ENCODE data around the gene GPRC5A.
"Not testable (repeated sequence)": the region's sequence is repeated elsewhere in the genome, so short reads cannot be mapped to it uniquely, and the experiment has no call there.

Gene GPRC5A, protein sequence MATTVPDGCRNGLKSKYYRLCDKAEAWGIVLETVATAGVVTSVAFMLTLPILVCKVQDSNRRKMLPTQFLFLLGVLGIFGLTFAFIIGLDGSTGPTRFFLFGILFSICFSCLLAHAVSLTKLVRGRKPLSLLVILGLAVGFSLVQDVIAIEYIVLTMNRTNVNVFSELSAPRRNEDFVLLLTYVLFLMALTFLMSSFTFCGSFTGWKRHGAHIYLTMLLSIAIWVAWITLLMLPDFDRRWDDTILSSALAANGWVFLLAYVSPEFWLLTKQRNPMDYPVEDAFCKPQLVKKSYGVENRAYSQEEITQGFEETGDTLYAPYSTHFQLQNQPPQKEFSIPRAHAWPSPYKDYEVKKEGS

DNA sequence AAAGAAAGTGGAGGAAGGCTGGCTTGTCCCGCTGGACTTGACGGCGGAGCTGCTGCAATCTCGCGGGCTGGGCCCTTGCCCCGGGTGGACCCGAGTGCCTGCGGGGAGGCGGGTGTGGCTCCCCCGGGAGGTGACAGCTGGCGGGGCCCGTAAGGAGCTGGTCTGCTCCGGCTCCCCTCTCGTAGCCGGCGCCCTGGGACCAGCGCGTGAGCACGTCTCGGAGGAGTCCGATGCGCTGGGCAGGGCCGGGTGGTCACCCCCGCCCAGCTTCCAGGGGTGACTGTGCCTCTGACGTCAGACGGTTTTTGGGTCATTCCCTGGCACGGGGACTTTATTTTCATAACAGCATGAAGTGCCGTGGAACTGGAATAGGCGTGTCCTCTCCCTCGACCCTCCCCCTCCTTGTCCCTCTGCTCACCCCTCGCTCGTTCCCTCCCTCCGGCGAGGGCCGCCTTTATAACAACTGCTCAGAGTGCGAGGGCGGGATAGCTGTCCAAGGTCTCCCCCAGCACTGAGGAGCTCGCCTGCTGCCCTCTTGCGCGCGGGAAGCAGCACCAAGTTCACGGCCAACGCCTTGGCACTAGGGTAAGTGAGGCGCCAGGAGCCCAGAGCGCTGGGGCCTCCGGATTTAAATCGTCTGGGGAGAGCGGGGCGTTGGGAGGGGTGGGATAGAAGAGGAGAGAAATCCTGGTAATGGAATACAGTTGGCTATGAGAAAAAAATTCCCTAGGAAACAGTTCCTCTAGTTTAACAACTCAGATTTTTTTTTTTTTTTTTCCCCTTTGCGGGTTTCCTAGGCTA lies at the start of gene GPRC5A:
Gene GPRC5A (plus strand): TSS at position 483 of the 801 bp plus-strand sequence. CDS start 16,688 bp downstream, outside the sequence.
- DNase-seq = peak; percentile 44

DNA sequence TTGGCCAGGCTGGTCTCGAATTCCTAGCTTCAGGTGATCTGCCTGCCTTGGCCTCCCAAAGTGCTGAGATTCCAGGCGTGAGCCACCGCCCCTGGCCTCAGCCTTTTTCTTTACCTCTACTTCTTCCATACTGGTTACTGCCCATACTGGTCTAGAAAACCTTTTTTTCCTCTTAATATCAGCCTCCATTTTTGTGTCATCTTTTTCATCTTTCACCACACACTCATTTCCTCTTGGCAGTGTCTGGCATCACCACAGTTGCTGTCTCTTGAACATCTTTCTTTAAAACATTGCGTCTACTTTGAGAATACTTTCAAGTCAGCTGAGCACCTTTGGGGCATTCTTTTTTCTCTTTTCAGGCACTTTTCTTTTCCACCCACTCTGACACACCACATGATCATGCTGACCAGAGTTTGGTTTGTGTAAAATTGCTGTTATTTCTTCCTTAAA lies 45.5 kb upstream of the GPRC5A start:
- DNase-seq = no peak

DNA sequence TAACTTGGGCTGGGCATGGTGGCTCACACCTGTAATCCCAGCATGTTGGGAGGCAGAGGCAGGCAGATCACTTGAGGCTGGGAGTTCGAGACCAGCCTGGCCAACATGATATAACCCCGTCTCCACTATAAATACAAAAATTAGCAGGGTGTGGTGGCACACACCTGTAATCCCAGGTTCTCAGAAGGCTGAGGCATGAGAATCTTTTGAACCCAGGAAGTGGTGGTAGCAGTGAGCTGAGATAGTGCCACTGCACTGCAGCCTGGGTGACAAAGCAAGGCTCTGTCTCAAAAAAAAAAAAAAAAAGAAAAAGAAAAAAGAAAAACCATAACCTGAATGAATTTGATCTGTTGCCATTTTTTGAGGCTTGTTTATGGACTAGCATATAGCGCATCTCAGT lies 44.6 kb upstream of the GPRC5A start:
- not testable (repeated sequence) for DNase-seq

DNA sequence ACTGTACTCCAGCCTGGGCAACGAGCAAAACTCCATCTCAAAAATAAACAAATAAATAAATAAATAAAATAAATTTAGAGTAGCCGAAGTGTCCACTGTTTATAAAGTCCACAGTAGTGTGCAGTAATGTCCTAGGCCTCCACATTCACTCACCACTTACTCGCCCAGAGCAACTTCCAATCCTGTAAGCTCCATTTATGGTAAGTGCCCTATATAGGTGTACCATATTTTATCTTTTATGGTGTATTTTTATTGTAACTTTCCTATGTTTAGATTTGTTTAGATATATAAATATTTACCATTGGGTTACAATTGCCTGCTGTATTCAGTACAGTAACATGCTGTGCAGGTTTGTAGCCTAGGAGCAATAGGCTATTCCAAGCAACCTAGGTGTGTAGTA lies 37.9 kb upstream of the GPRC5A start:
- DNase-seq = no peak

DNA sequence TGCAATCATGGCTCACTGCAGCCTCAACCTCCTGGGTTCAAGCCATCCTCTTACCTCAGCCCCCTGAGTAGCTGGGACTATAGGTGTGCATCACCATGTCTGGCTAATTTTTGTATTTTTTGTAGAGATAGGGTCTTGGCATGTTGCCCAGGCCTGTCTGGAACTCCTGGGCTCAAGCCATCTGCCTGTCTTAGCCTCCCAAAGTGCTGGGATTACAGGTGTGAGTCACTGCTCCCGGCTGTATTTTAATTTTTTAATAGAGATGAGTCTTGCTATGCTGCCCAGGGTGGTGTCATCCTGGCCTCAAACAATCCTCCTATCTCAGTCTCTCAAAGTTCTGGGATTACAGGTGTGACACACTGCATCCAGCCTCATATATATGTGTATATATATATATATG lies 31.7 kb upstream of the GPRC5A start:
- no peak for DNase-seq

DNA sequence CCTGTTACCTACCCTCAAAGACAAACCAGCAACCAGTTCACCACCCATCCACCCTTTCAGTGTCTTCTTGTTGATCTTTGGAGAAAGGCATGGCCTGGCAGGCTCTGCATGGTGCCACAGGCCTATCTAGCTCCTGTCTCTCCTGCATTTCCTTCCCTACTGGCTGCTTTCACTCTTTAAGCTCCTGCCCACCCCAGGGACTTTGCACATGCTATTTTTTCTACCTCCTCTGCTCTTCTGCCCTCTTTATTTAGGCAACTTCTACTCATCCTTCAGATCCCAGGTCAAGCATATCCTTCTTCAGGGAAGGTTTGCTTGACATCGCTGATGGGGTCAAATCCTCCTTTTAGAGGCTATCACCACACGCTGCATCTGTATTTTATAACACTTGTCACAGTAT lies 27.1 kb upstream of the GPRC5A start:
- DNase-seq = no peak

DNA sequence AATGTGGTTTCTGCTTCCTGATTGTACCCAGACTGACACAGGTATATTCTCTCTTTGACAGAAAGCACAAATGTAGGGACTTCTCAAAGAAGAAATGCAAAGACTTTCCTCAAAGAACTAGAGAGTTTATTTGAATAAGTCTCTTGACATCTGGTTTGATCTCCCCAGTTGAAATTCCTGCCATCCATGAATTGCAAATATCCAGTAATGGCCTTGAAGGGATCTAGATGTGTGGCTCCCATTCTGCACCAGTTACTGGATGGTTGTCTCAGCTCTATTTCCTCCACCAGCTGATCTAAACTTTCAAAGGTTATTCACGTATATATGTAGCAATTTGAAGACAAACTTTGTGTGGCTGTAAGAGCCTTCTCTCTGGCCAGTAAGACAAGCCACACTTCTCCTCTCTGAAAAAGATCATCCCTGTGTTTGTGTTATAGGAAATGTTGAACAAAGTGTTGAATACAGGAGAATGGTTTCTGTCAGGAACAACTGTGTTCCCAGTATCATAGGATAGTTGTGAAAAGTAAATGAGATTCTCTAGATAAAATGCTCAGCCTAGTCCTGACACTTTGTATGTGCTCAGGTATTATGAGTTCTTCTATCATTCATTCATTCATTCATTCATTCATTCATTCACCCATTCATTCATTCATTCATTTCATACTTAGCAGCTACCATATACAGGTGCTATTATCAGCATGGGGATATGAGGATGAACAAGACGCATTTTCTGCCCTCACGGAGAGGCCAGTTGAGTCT lies 22.7 kb upstream of the GPRC5A start:
- no peak for DNase-seq

DNA sequence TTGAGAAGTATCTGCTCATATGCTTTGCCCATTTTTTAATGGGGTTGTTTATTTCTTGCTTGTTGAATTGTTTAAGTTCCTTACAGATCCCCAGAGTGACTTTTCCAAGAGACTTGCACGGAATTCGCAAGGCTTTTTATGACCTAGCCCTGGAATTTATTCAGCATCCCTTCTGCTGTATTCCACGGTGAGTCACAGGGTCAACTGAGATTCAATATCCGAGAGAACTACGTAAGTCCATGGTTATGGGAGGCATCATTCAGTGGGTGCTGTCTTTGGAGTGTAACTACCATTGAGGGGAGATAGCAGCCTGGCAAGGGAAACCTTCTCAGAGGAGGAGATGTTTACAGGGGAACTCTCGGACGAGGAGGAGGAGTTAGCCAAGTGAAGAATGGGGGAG lies 20.9 kb upstream of the GPRC5A start:
- no peak for DNase-seq

DNA sequence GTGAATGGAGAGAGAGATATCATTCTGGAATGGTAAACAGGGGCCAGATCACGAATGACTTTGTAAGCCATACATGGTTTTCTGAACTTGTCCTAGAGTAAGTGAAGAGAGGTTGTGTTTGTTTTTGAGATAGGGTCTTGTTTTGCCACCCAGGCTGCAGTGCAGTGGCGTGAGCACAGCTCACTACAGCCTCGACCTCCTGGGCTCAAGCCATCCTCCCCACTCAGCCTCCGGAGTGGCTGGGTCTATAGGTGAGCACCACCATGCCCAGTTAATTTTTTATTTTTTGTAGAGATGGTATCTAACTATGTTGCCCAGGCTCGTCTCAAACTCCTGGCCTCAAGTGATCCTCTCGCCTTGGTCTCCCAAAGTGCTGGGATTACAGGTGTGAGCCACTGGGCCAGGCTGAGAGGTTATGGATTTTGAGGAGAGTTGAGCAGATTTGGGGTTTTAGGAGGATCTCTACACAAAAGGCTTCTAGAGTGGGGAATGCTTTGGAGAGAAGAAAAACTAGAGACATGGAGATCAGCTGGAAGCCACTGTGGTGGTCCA lies 19.7 kb upstream of the GPRC5A start:
- DNase-seq = no peak

DNA sequence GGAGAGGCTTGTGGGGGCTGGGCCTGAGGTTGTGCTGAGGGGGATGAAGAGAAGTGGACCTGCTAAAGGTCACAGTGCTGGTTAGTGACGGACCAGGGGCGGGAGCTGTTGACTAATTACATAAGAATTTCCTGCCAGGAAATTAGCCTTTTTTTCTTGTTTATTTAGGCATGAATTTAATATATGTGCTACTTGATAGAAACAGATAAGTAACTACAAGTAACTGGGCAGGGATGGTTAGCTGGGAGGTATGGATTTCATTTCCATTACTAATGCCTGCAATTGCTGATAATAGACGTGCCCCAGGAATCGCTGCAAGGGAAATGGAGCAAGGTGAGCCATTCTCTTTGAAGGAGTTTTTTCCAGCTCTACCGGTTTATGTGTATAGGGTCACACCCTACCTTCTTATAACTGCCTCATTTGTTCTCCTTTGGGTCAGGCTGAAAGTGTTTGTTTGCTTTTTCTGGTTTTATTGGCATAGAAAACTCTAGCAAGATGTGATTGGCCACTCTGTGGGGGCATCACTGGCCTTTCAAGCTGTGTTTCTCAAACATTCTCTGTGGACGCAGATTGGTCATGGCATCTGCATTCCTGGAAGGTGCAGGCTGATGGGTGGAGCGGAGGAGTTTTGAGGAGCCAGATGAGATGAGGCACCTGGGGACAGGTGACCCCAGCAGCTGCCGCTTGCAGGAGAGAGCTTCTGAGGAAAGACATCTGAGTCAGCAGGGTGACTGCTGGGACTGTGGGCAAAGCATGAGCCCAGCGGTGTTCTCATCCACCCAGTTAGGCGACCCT lies 19.0 kb upstream of the GPRC5A start:
- peak; percentile 86 for DNase-seq

DNA sequence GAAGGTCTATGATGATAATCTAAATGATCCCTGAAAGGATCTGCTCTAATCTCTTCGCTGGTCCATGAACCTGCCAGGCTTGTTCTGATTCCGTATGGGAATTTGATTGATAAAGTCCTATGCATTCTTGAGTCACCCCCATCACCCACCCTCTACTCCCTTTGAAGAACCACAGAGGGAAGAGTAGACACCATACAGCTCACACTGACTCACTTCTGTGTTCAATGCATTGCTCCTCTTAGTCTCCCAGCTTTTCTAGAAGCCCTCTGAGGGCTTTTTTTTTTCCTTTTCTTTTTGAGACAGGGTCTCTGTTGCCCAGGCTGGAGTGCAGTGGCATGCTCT lies 18.5 kb upstream of the GPRC5A start:
- DNase-seq = no peak

DNA sequence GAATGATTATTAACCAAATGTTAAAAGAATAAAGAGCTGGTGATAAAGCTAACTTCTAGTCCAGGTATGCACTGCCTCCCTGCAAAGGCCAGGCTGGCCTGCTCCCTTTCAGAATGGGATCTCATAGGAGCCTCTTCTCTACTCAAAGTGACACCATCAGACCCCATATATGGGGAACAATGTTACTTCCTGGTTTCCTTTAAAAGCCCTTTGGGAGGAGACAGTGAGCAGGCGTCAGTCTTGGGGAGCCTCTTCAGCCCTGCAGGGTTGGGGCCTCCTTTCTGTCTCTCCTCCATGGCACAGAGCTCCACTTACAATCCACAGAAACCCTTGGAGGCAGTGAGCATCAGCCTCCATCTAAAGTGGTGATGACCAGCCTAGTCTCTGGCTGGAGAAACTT lies 17.3 kb upstream of the GPRC5A start:
- DNase-seq = no peak

DNA sequence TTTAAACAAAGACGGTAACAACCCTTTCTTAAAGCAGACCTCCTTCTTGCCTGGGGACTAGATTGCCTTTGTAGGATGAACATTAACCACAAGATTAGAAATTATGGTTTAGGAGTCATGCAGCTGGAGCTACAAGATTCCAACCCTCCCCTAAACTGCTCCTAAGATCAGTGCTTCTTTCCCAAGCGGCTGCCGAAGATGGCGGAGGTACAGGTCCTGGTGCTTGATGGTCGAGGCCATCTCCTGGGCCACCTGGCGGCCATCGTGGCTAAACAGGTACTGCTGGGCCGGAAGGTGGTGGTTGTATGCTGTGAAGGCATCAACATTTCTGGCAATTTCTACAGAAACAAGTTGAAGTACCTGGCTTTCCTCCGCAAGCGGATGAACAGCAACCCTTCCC lies 16.1 kb upstream of the GPRC5A start:
- DNase-seq = not testable (repeated sequence)

DNA sequence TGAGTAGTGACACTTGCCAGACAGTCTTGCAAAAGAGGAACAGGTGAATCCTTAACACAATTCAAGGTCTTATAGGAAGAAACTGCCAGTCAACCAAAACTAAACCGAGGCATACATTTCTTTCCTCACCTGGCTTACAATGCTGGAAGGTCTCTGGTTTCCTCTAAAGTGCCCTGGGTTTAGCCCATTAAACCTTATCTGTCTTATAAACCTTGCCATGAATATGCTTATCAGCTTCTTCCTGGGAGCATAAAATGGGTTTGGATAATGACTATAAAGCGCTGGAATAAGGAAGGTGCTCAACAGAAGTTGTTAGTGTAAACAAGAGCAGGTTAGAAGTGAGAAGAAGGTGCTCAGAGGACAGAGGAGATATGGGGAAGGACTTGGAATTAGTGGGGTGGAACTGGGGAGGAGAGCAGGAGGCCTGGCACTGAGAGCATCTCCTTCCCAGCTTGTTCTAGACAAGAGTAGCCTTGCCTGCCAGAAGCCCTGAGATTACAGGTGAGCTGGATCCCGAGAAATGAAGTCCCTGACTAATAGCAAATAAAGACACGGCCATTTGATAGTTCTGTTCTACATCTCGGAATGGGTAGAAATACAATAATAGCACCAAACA lies 14.1 kb upstream of the GPRC5A start:
- no peak for DNase-seq

DNA sequence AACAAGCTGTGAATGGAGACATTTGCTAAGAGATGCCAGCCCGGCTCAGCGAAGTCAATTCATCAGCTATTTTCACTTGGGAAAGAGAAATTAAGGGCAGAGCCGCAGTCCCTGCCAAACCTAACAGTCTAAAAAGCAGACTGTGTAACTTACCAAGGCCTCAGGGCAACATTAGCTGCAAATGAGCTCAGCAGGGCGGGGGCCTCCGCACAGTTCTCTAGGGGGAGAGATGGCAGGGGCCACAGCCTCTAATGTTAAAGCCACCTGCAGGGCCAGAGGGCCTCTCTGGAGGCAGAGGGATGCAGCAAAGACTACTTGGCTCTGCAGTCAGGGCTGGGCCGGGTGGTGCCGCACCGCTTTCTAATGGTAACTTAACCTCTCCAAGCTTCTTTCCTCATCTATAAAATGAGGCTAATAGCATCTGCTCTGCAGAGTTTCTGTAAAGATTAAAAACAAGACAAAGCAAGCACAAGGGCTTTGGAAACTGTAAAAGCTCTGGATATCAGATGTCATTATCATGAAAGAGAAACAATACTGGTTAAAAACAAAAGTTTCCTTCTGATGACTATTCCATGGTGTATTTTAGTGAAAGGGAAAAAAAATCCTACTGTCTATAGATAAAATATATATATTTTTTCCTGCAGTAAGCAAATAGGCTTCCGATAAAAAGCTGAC lies 13.4 kb upstream of the GPRC5A start:
- no peak for DNase-seq

DNA sequence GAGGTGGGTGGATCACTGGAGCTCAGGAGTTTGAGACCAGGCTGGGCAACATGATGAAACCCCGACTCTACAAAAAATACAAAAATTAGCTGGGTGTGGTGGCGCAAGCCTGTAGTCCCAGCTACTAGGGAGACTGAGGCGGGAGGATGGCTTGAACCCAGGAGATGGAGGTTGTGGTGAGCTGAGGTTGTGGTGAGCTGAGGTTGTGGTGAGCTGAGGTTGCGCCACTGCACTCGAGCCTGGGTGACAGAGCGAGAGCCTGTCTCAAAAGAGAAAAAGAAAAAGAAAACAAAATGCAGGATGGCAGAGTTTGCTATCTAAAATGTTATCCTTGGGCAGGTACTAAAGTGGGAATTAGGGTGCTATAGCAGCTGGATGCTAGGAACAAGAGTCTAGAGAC lies 10.8 kb upstream of the GPRC5A start:
- no peak for DNase-seq

DNA sequence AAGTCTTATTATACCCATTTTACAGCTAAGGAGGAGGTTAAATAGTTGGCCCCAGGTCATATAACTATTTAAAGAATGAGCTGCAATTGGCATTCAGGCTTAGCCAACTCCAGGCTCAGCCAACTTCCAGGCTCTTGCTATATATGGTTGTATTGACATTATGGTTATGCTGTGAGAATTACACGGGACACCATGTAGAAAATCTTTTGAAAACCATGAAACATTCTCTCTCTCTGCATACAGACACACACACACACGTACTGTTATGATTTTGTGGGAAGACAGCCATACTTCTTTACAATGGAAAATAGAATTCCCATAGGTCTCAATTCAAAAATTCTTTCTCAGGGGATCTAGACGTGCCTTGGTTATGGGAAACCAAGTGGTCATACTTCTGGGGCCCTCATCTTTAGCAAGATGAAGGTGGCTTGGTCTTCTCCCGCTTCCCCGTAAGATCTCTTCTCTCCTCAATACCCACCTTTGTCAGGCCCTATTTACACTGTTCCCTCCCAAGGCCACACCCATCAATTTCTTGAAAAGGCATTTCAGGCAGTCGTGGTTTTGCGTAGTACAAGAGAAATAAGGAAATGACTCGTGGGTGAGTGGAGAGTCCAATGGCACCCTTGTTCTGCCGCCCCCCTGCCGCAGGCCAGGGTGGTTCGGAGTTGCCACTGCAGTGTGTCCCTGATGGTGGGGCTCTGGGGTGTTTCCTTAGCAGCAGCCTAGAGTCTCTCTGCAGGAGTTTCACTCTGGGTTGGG lies 10.0 kb upstream of the GPRC5A start:
- no peak for DNase-seq

DNA sequence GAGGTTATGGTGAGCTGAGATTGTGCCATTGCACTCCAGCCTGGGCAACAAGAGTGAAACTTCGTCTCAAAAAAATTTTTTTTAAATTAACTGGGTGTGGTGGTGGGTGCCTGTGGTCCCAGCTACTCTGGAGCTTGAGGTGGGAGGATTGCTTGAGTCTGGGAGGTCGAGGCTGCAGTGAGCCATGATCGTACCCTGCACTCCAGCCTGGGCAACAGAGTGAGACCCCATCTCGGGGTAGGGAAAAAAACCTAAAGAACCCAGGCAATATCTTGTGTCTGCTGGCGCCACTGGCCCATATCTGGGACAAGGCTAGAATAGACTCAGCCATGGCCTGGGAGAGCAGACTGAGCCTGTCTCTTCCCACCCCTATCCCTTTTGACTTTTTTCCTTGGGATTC lies 9.1 kb upstream of the GPRC5A start:
- no peak for DNase-seq

DNA sequence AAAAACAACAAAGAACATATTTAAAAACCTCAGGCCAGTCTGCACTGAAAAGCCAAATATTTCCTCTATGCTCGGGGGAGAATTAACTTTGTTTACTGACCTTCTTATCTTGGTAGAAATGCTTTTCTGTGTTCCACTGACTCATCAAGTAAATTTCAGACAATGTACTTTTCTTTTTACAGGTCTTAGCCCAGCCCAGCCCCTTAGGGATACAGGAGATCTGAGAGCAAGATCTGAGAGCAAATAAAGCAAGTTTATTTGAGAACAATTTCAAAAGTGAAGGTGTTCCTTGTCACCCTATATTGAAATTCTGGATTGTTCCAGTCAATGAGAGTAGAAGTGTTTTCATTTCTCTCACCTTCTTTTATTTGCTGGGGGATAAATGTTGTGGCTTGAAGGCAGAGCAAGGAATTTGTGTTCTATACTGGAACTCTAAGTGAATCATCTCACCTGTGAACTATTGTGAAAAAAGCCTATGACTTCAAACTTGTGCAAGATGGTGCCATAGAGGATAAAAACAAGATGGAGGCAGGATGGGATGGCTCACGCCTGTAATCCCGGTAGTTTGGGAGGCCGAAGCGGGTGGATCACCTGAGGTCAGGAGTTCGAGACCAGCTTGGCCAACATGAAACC lies 7.9 kb upstream of the GPRC5A start:
- peak; percentile 40 for DNase-seq

Measured in DMS79 (cell line).